HG03097 (cell line): ENCODE measurements around the gene SPA17.

Source experiments
- ATAC-seq: cut with Tn5 transposase; IDR thresholded peaks from one replicate; pipeline ENCODE4 v1.9.1; 2021; ENCODE audit not compliant: unreplicated experiment, low FRiP score

Gene SPA17

GRCh38 chr11:124719534-124719933 lies 45.8 kb downstream of the SPA17 start:
- ATAC-seq = no peak

- ATAC-seq = no peak
Observed at GRCh38 chr11:124722176-124722575, 48.5 kb downstream of the SPA17 start.

- peak; percentile 93 for ATAC-seq
Observed at GRCh38 chr11:124724979-124725718, 51.4 kb downstream of the SPA17 start.

- ATAC-seq = peak; percentile 10
Observed at GRCh38 chr11:124725719-124726105, 52.0 kb downstream of the SPA17 start.

- no peak for ATAC-seq
Observed at GRCh38 chr11:124727474-124727873, 53.8 kb downstream of the SPA17 start.

- no peak for ATAC-seq
Observed at GRCh38 chr11:124728134-124728533, 54.4 kb downstream of the SPA17 start.

GRCh38 chr11:124729571-124729970 lies 55.9 kb downstream of the SPA17 start:
- no peak for ATAC-seq

GRCh38 chr11:124732230-124732629 lies 58.5 kb downstream of the SPA17 start:
- no peak for ATAC-seq

GRCh38 chr11:124736736-124737135 lies 63.0 kb downstream of the SPA17 start:
- ATAC-seq = no peak

GRCh38 chr11:124737638-124738305 lies 64.1 kb downstream of the SPA17 start:
- no peak for ATAC-seq

- ATAC-seq = no peak
Observed at GRCh38 chr11:124738713-124739478, 65.2 kb downstream of the SPA17 start.

GRCh38 chr11:124739479-124740276 lies 66.0 kb downstream of the SPA17 start, which contains the start of gene NRGN:
TSS of gene NRGN (plus strand) at chr11:124739942. CDS start at chr11:124740085, 143 bp downstream.
- peak; percentile 97 for ATAC-seq

GRCh38 chr11:124740277-124740882 lies 66.7 kb downstream of the SPA17 start:
- peak; percentile 40 for ATAC-seq

GRCh38 chr11:124742555-124742954 lies 68.9 kb downstream of the SPA17 start:
- ATAC-seq = no peak

- ATAC-seq = no peak
Observed at GRCh38 chr11:124743050-124743449, 69.3 kb downstream of the SPA17 start.

- no peak for ATAC-seq
Observed at GRCh38 chr11:124745270-124745834, 71.6 kb downstream of the SPA17 start.

- no peak for ATAC-seq
Observed at GRCh38 chr11:124745835-124746620, 72.3 kb downstream of the SPA17 start.

GRCh38 chr11:124746621-124747243 lies 73.0 kb downstream of the SPA17 start:
- ATAC-seq = peak; percentile 89
